ENCODE data around the gene PTS.

DNA sequence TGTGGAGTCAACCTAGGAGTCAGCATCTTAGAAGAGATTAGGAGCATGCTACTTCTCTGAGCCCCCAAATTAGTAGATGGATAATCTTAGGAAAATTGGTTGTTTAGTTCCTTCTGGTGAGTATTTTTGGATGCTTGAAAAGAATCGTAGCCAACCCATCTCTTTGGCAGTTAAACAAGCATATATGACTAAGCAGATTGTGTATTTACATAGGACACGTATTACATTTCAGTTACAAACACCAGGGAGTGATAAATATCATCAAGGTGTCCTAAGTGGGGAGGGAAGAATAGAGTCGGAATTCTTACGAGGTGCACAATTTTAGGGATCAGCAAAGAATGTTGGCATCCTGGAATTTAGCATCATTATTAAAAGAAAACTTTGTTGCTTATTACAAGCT, 21.0 kb downstream of the PTS start:
- TF ChIP-seq, protein P1, sequence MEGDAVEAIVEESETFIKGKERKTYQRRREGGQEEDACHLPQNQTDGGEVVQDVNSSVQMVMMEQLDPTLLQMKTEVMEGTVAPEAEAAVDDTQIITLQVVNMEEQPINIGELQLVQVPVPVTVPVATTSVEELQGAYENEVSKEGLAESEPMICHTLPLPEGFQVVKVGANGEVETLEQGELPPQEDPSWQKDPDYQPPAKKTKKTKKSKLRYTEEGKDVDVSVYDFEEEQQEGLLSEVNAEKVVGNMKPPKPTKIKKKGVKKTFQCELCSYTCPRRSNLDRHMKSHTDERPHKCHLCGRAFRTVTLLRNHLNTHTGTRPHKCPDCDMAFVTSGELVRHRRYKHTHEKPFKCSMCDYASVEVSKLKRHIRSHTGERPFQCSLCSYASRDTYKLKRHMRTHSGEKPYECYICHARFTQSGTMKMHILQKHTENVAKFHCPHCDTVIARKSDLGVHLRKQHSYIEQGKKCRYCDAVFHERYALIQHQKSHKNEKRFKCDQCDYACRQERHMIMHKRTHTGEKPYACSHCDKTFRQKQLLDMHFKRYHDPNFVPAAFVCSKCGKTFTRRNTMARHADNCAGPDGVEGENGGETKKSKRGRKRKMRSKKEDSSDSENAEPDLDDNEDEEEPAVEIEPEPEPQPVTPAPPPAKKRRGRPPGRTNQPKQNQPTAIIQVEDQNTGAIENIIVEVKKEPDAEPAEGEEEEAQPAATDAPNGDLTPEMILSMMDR (IDR thresholded peaks at IDR 0.05): no peak
- TF ChIP-seq POLR2A (IDR thresholded peaks at IDR 0.05): no peak

Measured in thyroid gland (tissue), 4 donors.